Measurements from ENCODE around the gene C1QTNF8.

Gene C1QTNF8

DNA sequence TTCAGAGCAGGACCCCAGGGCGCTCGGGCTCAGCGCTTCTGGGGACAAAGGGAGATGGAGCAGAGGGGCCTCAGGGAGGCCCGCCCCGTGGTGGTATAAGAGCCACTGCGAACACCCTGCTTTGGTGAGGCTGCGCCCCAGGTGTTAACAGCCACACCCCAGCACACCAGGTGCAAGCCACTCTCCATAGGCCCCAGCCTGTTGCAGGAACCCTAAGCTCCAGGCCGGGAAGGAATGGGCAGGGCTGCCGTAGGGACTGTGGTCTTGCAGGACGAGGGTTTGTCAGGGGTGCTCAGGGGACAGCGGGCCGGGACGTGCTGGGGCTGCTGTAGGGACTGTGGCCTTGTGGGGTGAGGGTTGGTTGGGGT, 40.5 kb downstream of the C1QTNF8 start:
- DNase-seq: no peak

DNA sequence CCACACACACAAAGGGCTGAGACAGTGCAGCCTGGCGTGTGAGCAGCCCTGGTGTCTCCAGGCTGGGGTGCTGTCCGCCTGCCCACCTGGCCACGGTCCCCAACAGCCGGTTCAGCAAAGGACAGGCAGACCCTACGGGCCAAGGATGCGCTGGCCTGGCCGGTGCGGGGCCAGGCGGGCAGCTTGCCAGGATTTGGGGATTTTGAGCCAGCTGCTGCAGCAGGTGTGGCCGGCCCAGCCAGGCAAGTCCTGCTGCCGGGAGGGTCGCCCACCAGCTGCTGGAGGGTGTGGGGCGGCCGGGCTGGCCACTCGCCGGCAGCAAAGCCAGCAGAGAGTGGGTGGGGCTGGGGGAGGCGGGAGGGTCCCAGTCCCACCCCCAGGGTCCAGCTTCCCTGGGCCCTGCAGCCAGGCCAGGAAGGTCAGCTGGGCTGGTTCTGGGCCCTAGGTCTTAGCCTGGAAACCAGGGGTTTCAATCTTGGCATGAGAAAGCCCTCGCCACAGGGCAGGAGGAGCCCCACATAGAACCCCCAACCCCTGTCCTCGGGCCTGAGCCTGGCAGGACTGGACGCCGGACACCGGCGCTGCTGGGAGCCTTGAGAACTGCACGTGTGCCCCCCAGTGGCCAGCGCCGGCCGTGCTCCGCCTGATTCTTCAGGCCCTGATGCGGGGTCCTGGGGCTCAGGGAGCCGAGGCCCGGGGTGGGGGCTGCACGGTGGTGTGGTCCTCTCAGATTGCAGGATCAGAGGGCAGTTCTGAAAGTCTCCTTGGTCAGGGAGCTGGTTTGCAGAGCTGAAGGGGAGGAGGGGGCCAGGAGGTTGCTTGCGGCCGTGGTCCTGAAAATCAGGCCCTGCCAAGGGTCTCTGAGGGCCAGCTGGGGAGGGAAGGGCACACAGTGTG, 41.1 kb downstream of the C1QTNF8 start:
- no peak for DNase-seq

- no peak for DNase-seq
Measured at GRCh38 chr16:1053700-1054368, 42.2 kb downstream of the C1QTNF8 start.

DNA sequence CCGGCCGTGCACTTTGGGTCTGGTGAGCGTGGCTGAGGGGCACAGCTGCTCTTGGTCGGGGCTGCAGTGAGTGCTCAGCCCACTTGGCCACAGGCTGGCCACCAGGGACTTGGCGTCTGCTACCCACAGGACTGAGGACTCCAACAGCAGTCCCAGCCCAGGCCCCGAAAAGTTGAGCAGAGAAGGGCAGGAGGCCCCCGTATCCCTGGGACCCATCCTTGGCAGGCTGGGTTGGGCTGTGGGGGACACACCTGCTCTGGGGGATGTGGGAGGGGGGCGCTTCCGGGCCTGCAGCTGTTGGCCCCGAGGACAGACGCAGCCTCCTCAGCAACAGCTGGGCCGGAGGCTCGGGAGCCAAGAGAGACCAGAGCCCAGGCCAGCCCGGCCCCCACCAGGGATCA, 42.9 kb downstream of the C1QTNF8 start:
- no peak for DNase-seq

GRCh38 chr16:1052721-1053120, 43.3 kb downstream of the C1QTNF8 start:
- no peak for DNase-seq

DNA sequence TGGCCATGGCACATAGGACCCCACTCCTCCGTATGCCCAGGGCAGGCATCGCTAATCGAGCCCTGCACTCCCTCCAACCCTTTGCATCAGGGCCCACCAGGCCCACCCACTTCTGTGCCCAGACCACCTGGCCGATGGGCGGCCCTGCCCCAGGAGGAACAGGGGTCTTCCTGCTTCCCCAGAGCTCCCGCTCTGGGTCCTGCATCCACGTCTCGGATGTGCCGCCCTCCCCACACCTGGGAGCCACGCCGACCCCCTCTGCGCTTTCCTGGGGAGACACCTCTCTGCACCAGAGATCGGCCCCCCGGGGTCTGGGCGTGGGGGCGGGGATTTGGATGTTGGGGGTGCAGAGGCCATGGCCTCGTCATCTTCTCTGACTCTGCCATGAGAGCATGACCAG, 44.6 kb downstream of the C1QTNF8 start:
- no peak for DNase-seq

- DNase-seq: no peak
Measured at GRCh38 chr16:1050921-1051320, 45.1 kb downstream of the C1QTNF8 start.

DNA sequence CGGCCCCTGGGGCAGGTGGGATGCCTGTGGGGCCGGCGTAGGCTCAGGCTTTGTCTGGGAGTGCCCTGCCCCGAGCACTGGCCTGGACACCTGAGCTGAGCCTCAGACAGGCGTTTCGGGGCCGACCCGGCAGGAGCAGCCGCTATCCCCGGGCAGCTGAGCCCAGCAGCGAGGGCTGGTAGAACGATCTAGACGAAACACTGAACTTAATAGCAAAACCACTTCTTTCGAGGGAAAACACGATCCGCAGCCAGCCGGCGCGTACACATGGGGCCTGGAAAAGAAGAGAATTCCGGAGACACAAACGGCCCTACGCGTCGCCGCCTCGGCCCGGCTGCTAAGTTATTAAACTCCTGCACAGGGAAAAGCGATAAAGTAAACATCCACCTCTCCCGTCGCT, 45.5 kb downstream of the C1QTNF8 start:
- DNase-seq: no peak

GRCh38 chr16:1049976-1050247, 46.1 kb downstream of the C1QTNF8 start:
- no peak for DNase-seq

GRCh38 chr16:1049113-1049975, 46.7 kb downstream of the C1QTNF8 start:
- DNase-seq: no peak

DNA sequence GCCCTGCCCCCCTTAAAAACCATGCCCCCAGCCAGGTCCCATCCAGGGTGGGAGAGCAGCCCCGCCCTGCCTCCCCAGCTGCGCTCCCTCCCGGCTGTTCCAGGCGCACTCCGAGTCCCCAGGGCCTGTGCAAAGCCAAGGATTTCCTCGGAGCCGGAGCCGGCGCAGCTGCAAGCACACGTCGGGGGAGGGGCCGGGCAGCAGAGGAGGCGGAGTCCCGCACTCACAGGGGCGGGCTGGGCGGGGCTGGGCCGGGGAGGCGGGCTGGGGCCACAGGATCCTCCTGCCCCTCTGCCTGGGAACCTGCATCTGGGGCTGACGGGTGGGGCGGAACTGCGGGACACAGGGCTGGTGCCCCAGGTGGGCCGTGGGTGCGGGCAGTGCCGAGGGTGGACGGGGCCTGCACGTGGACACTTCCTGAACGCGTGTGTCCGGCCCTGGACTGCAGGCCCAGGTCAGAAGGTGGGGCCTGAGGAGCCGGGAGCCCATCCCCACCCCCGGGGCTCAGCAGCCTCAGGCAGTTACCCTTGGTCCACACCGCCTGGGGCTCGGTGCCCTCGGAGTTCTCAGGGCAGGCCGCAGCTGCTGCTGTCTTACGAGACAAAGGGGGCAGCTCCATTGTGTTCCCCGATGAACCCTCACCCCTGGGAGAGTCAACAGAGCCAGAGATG, 47.5 kb downstream of the C1QTNF8 start:
- no peak for DNase-seq

GRCh38 chr16:1047801-1048200, 48.2 kb downstream of the C1QTNF8 start:
- no peak for DNase-seq

- no peak for DNase-seq
Measured at GRCh38 chr16:1047123-1047522, 48.9 kb downstream of the C1QTNF8 start.

DNA sequence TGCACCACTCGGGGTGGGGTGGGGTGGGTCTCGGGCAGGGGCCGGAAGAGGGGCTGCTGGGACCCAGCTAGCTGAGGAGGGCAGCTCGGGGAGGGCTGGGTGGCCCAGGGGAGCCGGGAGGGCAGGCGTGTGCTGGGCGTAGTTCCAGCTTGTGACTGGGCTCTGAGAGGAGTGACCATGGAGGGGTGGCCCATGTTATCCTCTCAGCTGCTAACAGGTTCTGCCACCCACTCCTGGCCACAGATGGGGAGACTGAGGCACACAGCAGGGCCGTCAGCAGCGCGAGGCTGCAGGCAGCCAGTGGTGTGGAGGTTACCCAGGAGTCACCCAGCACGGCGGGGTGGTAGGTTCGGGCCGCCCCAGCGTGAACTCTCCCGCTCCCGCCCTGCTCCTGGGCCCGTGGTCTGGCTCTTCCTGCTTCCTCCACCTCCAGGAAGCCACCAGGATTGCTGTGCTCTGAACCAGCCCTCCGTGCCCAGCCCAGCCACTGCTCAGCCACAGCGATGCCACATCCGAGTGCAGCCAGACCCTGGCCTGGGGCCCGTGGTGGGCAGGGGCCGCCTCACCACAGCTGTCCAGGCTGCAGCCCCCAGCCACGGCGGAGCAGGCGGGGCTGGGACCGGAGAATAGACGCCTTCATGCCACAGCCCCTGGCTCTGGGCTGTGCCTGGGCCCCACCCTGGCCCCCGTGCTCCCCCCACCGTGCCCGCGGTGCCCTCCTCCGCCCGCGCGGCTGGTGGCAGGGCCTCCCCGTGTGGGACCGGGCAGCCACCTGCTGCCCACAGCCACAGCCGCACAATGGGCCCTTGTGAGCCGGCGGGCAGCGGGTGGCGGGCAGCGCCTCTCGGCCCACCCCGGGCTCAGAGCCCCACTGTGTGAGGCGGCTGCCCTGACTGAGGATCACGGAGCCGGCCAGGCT, 49.8 kb downstream of the C1QTNF8 start:
- no peak for DNase-seq

- no peak for DNase-seq
Measured at GRCh38 chr16:1045310-1045992, 50.6 kb downstream of the C1QTNF8 start.

DNA sequence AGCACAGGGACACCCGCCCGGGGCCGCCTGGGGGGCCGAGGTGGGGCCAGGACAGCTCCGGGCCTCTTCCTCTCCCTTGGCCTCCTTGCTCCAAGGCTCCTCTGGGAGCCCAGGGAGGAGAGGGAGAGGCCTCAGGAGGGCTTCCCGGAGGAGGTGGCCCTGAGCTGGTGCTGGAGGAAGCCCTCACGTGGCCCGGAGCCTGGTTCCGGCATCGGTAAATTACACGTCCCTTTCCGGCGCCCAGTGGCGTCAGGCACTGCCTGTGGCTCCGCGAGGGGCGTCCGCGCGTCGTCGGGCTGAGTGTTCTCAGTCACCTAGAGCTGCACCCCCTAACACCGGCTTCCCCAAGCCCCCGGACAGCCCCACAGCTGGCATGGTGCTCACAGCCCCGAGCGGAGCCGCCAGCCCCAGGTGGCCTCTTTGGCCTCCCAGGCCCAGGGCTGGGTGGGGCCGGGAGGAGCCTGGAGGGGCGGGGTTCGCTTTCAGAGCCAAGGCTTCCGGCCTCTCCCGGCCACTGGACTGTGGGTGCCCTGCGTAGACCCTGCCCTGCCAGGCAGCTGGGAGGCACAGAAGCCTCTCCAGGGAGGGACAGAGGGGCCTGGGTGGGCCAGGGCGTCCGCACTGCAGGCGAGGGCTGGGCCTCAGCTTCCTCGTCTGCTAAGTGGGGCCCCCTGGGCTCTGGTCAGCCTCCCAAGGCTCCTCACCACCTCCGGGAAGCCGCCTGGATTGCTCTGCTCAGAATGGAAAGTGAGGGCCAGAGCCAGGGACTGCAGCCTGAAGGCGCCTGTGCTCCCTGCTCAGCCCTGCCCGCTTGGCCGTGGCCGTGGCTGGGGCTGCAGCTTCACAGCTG, 51.4 kb downstream of the C1QTNF8 start:
- no peak for DNase-seq

GRCh38 chr16:1043881-1044451, 52.1 kb downstream of the C1QTNF8 start:
- no peak for DNase-seq

DNA sequence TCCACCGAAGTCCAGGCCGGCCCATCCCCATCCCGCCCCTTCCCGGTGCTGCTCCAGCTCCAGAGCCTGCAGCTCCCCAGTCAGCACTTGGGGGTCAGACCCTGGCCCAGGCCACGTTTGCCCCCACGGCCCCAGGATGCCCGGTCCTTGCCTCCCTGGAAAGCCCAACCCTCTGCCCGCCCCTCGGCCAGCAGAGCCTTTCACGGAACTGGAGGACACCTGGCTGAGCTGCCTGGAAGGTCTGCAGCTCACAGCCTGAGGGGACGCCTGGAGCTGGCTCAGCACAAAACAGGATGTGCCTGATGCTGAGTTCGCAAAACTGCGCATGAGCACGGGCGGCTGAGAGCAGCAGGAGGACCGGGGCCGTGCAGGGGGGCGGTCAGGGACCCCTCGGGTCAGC, 53.2 kb downstream of the C1QTNF8 start:
- DNase-seq: no peak

GRCh38 chr16:1042049-1042744, 53.8 kb downstream of the C1QTNF8 start:
- DNase-seq: no peak
